ENCODE results near the gene AKAP13. TPM values are rescaled to one million over a fixed set of nuclear protein-coding genes. Genes with fewer than 3 reads are reported as not detected.
"Not testable (repeated sequence)": the region's sequence is repeated elsewhere in the genome, so short reads cannot be mapped to it uniquely, and the experiment has no call there.

Gene AKAP13
- total RNA-seq, 1 experiment from 2014 or later = 54.5 TPM

- Histone ChIP-seq H3K4me3 (ENCODE audit: low read depth, low read length, poor library complexity, severe bottlenecking) (peak overlapping the region; percentile 42), H3K4me1 (ENCODE audit: insufficient read depth, low read length, poor library complexity, severe bottlenecking) (peaks cover 6% of the 10 kb centered on the region), H3K27ac (ENCODE audit: low read depth, low read length, poor library complexity, severe bottlenecking) (no peak overlapping the region), H3K27me3 (replicated peaks; ENCODE audit: insufficient read depth, low read depth, low read length, poor library complexity) (no peaks in the 10 kb centered on the region), H3K36me3 (ENCODE audit: insufficient read depth, low read length, poor library complexity, severe bottlenecking) (no peaks in the 10 kb centered on the region), H3K9me3 (ENCODE audit: low read depth, low read length, poor library complexity, severe bottlenecking) (no peaks in the 10 kb centered on the region)
- no TSS peak for BruUV-seq (replicated peaks)
- no peak for DNase-seq (ENCODE audit: low spot score)
- ChIA-PET CTCF (no interaction called here), POLR2A (ENCODE audit: low non-redundant PET) (no interaction called here)
- intact Hi-C loops (cut with micrococcal nuclease; ENCODE audit: unreplicated experiment) = no loop called here
- TF ChIP-seq, protein P1, sequence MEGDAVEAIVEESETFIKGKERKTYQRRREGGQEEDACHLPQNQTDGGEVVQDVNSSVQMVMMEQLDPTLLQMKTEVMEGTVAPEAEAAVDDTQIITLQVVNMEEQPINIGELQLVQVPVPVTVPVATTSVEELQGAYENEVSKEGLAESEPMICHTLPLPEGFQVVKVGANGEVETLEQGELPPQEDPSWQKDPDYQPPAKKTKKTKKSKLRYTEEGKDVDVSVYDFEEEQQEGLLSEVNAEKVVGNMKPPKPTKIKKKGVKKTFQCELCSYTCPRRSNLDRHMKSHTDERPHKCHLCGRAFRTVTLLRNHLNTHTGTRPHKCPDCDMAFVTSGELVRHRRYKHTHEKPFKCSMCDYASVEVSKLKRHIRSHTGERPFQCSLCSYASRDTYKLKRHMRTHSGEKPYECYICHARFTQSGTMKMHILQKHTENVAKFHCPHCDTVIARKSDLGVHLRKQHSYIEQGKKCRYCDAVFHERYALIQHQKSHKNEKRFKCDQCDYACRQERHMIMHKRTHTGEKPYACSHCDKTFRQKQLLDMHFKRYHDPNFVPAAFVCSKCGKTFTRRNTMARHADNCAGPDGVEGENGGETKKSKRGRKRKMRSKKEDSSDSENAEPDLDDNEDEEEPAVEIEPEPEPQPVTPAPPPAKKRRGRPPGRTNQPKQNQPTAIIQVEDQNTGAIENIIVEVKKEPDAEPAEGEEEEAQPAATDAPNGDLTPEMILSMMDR (conservative IDR thresholded peaks at IDR 0.05; ENCODE audit: low read depth, low read length) = no peak
- TF ChIP-seq EZH2 (IDR thresholded peaks at IDR 0.05; ENCODE audit: borderline replicate concordance, low read depth, low read length, poor library complexity, severe bottlenecking) = no peak
Observed at GRCh38 chr15:85795337-85796305, 415.2 kb downstream of the AKAP13 start.

GRCh38 chr15:85796371-85796770 lies 416.0 kb downstream of the AKAP13 start:
- H3K9me3 ChIP-seq (ENCODE audit: low read depth, low read length, poor library complexity, severe bottlenecking); H3K27me3 ChIP-seq (replicated peaks; ENCODE audit: insufficient read depth, low read depth, low read length, poor library complexity); H3K36me3 ChIP-seq (ENCODE audit: insufficient read depth, low read length, poor library complexity, severe bottlenecking); H3K4me1 ChIP-seq (ENCODE audit: insufficient read depth, low read length, poor library complexity, severe bottlenecking); DNase-seq (ENCODE audit: low spot score); H3K27ac ChIP-seq (ENCODE audit: low read depth, low read length, poor library complexity, severe bottlenecking); intact Hi-C loops (cut with micrococcal nuclease; ENCODE audit: unreplicated experiment); POLR2A ChIA-PET (ENCODE audit: low non-redundant PET); H3K4me3 ChIP-seq (ENCODE audit: low read depth, low read length, poor library complexity, severe bottlenecking); CTCF ChIA-PET; BruUV-seq (replicated peaks): not testable (repeated sequence)

Small RNA genes lying within 50 kb of the gene (microRNA-seq; reads per million reads assigned to microRNA genes)
- gene MIR1276 = 27.0 reads per million, percentile 47 among the genes with 10 or more reads in this experiment
- gene MIR7706 = 200 reads per million, percentile 70 among the genes with 10 or more reads in this experiment

Data from A673 (cell line).